IPS-18a (cell line): Measurements from ENCODE around the gene ARL15.

Source experiments
- H3K27ac ChIP-seq: one replicate; pipeline ENCODE4 v1.5.1; 2013; ENCODE audit warnings: low read length
- H3K27me3 ChIP-seq: one replicate; pipeline ENCODE4 v1.6.1; 2013; ENCODE audit warnings: mild to moderate bottlenecking, low read length; ENCODE audit not compliant: control insufficient read depth, insufficient read depth
- H3K36me3 ChIP-seq: one replicate; pipeline ENCODE4 v1.6.1; 2013; ENCODE audit warnings: low read depth, low read length; ENCODE audit not compliant: control insufficient read depth
- H3K4me1 ChIP-seq: one replicate; pipeline ENCODE4 v1.6.1; 2013; ENCODE audit warnings: low read depth, low read length; ENCODE audit not compliant: control insufficient read depth
- H3K4me3 ChIP-seq: one replicate; pipeline ENCODE4 v1.5.1; 2013; ENCODE audit warnings: low read length
- H3K9ac ChIP-seq: one replicate; pipeline ENCODE4 v1.6.1; 2013; ENCODE audit warnings: mild to moderate bottlenecking, low read length, moderate library complexity
- H3K9me3 ChIP-seq: one replicate; pipeline ENCODE4 v1.6.1; 2013; ENCODE audit warnings: low read depth, low read length; ENCODE audit not compliant: control insufficient read depth

The ARL15 gene

DNA sequence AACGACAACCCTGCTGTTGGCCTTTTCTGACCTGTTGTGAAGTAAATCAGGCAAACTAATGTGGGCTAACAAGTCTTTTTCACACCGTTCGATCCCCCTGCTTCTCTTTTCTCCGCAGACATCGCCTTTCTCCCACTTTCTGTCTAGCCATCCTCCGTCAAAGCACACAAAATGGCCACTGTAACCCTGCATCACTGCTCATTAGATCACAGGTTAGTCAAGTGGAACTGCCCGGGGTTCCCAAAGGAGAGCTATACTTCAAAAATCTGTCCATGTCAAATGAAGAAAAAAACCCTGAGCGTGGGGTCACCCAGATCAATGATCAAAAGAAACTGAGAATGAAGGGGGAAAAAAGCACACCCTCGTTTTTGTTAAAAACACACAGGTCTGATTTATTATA is 212.1 kb downstream of the ARL15 start:
- Histone ChIP-seq H3K4me3 (no peak overlapping the region), H3K27me3 (no peaks in the 10 kb centered on the region), H3K36me3 (no peaks in the 10 kb centered on the region), H3K27ac (no peak overlapping the region), H3K4me1 (peaks cover 6% of the 10 kb centered on the region), H3K9me3 (no peaks in the 10 kb centered on the region), H3K9ac (no peak overlapping the region)

DNA sequence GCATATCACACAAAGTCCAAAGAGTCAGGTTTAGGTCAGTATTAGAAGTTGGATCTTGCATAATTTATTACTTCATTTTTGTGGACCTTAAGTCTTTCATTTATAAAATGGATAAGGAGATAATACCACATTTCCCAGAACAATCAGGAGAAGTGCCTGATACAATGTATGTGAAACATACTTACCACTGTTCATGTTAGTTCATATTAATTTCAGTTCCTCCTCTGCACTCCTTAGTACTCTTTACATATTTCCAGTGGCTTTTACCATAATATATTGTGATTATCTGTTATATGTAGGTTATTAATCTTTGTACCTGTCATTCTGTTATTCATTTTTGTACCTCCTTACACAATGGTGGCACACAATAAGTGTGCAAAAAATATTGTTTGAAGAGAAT is 214.4 kb downstream of the ARL15 start:
- Histone ChIP-seq H3K36me3 (no peaks in the 10 kb centered on the region), H3K4me3 (no peak overlapping the region), H3K9me3 (no peaks in the 10 kb centered on the region), H3K4me1 (peaks cover 10% of the 10 kb centered on the region), H3K27me3 (no peaks in the 10 kb centered on the region), H3K9ac (no peak overlapping the region), H3K27ac (no peak overlapping the region)

DNA sequence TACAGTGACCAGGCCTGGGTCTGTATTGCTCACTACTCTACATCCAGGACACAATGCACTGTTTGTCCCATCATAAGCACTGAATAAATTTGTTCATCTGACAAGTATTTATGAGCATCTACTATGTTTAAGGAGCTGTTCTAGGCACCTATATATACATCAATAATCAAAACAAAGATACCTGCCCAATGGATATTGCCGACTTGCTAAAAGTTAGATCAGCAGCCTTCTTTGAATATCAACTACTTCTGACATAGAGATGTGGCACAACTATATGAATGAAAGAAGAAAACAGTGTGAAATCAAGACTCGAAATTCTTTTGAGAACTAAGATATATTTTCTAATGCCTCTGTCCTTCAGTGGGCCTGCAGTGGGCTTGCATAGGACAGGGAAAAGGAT is 215.7 kb downstream of the ARL15 start:
- Histone ChIP-seq H3K27me3 (no peaks in the 10 kb centered on the region), H3K9me3 (no peaks in the 10 kb centered on the region), H3K36me3 (no peaks in the 10 kb centered on the region), H3K4me1 (peaks cover 15% of the 10 kb centered on the region), H3K4me3 (no peak overlapping the region), H3K27ac (no peak overlapping the region), H3K9ac (no peak overlapping the region)

DNA sequence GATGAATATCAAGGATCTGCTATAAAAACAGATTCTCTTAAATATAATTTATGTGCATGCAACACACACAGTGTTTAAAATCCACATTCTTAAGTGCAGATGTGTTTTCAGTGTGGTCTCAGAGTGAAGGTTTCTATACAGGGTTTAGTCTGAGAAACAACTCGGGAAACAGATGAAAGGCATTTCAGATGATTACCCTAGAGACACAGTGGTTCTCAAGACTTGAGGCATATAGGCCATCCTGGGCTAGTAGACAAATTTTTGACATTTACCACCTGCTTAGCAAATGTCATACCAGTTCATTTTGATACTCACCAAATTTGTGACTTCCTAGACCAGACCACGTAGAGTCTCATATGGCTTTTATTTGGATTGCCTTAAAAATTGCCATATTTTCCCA is 216.5 kb downstream of the ARL15 start:
- no peak overlapping the region for H3K27ac ChIP-seq
- H3K9ac ChIP-seq: no peak overlapping the region
- no peaks in the 10 kb centered on the region for H3K36me3 ChIP-seq
- no peaks in the 10 kb centered on the region for H3K27me3 ChIP-seq
- peaks cover 19% of the 10 kb centered on the region for H3K4me1 ChIP-seq
- H3K9me3 ChIP-seq: no peaks in the 10 kb centered on the region
- no peak overlapping the region for H3K4me3 ChIP-seq

DNA sequence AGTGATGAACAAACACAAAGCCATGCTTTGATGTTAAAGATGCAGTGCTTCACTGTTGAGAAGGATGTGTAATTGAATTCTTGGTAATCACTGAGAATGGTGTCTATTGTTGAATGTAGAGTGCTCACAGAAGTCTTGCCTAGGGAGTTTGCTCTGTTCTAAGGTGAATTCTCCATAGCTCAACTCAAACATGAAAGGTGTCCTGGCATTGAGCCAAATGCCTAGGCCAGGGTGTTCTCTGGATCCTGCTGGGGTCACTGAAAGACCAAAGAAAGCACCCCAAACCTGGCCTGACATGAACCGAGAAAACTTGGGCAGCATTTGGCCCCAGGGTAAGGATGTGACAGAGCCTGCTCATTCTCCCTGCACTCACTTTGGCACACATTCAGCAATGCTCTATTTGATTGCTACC is 217.3 kb downstream of the ARL15 start:
- H3K9ac ChIP-seq: no peak overlapping the region
- H3K9me3 ChIP-seq: no peaks in the 10 kb centered on the region
- no peaks in the 10 kb centered on the region for H3K36me3 ChIP-seq
- H3K4me1 ChIP-seq: peaks cover 24% of the 10 kb centered on the region
- no peaks in the 10 kb centered on the region for H3K27me3 ChIP-seq
- no peak overlapping the region for H3K4me3 ChIP-seq
- no peak overlapping the region for H3K27ac ChIP-seq

DNA sequence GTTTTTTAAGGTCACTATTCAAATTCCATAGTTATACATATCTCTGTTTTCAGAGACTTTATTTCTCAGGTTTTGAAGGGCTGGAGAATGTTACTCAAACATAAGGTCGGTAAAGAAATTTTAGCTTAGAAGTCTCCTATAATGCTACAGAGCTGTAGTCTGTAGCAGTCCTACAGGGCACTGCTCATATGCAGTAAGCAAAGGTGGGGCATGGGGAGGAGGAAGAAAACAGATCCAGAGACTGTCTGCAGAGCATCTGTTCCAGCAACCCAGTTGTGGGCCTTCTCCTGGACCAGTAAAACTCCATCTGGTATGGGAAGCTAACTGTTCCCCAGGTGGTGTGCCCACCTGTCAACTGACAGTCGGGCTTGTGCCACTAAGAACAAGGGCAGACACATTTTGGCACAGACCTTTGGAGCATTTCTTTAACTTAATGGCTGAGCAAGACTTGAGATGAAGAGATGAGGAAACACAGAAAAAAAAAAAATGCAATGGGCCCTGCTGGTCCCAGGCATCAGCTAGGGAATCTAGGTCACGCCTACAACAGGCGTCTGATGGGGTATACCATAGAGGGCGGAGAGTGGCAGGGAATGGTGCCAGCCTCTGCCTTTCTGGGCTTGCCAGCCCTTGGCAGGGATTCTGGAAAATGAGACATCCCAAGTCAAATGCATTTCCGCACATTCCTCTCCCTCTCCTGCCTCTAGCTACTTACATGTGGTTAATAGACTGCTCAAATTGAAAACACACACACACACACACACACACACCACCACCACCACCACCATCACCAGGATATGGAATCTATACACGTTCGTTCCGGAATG is 218.9 kb downstream of the ARL15 start:
- Histone ChIP-seq H3K27ac (no peak overlapping the region), H3K9me3 (no peaks in the 10 kb centered on the region), H3K36me3 (no peaks in the 10 kb centered on the region), H3K4me3 (no peak overlapping the region), H3K27me3 (no peaks in the 10 kb centered on the region), H3K4me1 (peaks cover 24% of the 10 kb centered on the region), H3K9ac (no peak overlapping the region)

DNA sequence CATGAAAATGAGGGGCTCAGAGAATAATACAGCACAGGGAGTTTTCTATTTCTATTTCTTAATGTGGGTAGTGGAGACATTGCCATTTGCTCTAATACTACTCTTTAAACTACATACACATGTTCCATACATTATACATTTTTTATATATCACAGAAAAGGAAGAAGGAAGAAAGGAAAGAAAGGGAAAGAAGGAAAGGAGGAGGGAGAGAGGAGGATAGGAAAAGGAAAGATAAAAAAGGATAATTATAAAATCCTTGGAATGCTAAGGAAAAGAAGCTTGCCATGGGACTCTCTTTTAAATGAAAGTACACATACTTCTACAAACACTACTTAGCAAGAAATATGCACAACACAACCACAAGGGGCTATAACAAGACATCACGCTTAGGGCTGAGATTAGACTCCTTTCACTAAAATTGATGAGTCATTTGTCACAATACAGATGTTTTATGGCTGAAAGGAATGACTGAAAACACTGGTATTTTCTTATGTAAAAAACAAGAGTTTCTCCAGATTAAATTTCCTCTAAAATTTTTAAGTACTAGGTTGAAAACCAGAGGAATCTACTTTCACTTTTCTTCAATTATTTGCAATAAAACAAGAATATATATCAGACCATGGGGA is 219.8 kb downstream of the ARL15 start:
- Histone ChIP-seq H3K27ac (no peak overlapping the region), H3K9ac (no peak overlapping the region), H3K4me1 (peaks cover 24% of the 10 kb centered on the region), H3K36me3 (no peaks in the 10 kb centered on the region), H3K9me3 (no peaks in the 10 kb centered on the region), H3K4me3 (no peak overlapping the region), H3K27me3 (no peaks in the 10 kb centered on the region)

DNA sequence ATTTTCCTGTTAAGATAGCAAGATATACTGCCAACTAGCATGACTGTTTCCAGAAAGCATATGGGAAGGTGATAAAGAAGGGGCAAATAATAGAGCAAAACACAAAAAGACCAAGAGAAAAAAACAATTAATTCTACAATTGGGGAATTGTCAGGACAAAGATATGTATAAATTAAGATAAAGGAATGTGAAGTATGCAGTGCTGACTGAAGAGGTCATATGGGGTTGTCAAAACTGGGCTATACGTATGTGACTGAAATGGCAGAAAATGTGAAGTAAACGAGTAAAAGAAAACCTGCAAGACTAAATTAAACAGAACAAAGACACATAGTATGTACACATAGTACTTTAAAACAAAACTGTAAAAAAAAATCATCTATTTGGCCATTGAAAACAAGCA is 222.3 kb downstream of the ARL15 start:
- no peak overlapping the region for H3K27ac ChIP-seq
- H3K27me3 ChIP-seq: no peaks in the 10 kb centered on the region
- no peak overlapping the region for H3K4me3 ChIP-seq
- no peak overlapping the region for H3K9ac ChIP-seq
- H3K9me3 ChIP-seq: no peaks in the 10 kb centered on the region
- peaks cover 20% of the 10 kb centered on the region for H3K4me1 ChIP-seq
- no peaks in the 10 kb centered on the region for H3K36me3 ChIP-seq

DNA sequence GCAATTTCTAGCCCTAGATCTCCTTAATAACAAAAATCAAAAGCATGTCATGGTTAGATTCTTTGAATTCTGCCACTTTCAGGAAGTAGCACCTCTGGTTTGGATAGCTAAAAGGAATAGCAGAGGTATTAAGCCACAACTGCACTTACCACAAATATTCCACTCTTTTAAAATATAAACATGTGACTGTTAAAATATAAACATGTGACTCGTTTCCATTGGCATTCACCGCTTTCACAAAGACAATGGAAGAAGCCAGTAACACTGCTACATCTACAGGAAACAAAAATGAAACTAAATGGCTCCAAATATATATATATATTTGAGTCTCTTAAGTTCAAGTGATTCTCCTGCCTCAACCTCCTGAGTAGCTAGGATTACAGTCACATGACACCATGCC is 222.9 kb downstream of the ARL15 start:
- H3K27ac ChIP-seq: no peak overlapping the region
- H3K9me3 ChIP-seq: no peaks in the 10 kb centered on the region
- no peak overlapping the region for H3K4me3 ChIP-seq
- H3K27me3 ChIP-seq: no peaks in the 10 kb centered on the region
- H3K9ac ChIP-seq: no peak overlapping the region
- H3K36me3 ChIP-seq: no peaks in the 10 kb centered on the region
- peaks cover 20% of the 10 kb centered on the region for H3K4me1 ChIP-seq

DNA sequence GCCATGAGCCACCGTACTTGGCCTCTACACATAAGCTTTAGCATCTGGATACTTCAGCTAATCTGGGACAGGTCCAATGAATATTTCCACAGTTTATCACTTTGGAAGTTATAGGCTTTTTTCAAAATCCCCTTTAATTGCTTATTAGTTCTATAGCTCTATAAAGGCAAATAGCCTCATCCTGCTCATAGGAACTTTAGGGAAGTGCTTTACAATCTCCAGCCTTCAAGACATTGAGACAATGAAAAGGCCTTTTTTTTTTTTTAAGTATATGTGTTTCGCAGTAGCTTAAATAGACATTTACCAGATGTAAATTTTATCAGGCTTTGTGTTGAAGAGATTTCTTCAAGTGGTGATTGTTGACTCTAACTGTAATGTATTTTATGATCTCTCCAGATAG is 224.2 kb downstream of the ARL15 start:
- H3K9ac ChIP-seq: no peak overlapping the region
- H3K9me3 ChIP-seq: no peaks in the 10 kb centered on the region
- H3K4me1 ChIP-seq: peaks cover 19% of the 10 kb centered on the region
- no peaks in the 10 kb centered on the region for H3K36me3 ChIP-seq
- no peak overlapping the region for H3K27ac ChIP-seq
- H3K4me3 ChIP-seq: no peak overlapping the region
- H3K27me3 ChIP-seq: no peaks in the 10 kb centered on the region

DNA sequence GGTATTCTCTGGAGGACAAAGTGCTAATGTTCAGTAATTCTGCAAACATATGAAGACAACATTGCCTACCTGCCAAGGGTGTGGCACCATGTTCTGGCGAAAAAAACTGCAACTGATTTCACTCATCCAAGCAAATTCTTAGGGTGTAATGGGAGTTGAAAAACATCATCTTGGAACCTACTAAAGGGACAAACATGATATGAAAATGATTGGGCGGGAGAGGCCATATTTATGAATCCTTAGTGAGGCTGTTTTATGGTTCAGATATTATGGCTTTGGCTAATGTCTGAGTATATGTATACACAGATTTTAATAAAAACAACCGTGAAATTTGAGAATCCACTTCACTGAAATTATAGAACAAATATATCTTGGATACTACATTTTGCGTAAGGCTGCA is 225.7 kb downstream of the ARL15 start:
- H3K27ac ChIP-seq: no peak overlapping the region
- H3K4me1 ChIP-seq: peaks cover 11% of the 10 kb centered on the region
- no peak overlapping the region for H3K9ac ChIP-seq

DNA sequence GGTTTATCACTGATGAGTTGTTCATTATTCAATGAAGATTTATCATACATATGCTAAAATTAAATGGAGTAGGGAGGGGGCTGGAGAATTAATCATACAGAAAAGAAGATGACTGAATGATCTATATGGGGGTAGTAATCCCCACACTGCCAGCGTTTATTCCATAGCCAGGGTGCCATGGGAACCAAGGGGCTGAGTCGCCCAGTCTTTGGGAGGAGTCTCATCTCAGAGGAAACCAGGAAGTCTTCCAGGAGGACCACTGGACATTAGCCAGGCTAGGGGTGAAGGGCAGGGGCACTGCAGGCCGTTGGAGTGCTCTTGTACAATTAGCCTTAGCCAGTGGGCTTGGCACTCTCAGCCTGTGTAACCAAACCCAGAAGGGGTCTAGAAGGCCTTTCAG is 226.5 kb downstream of the ARL15 start:
- Histone ChIP-seq H3K4me1 (peaks cover 8% of the 10 kb centered on the region), H3K9me3 (no peaks in the 10 kb centered on the region), H3K4me3 (no peak overlapping the region), H3K9ac (no peak overlapping the region), H3K27ac (no peak overlapping the region), H3K36me3 (no peaks in the 10 kb centered on the region), H3K27me3 (no peaks in the 10 kb centered on the region)

More for the DNA sequence above, 225.7 kb downstream of the ARL15 start:
- H3K4me3 ChIP-seq: no peak overlapping the region
- no peaks in the 10 kb centered on the region for H3K9me3 ChIP-seq
- no peaks in the 10 kb centered on the region for H3K36me3 ChIP-seq
- no peaks in the 10 kb centered on the region for H3K27me3 ChIP-seq
